Peyer's patch (tissue), 4 donors: ENCODE results near the gene CARMIL3.
"Not testable (repeated sequence)": the region's sequence is repeated elsewhere in the genome, so short reads cannot be mapped to it uniquely, and the experiment has no call there.

Experiments used
- POLR2A ChIP-seq, 2 donors: fragments of 450-650 bp; IDR thresholded peaks; one replicate each; pipeline ENCODE4 v1.5.1; 2017; ENCODE audit warnings: antibody characterized with exemption in 2 of 2, mild to moderate bottlenecking in 2 of 2, moderate library complexity in 2 of 2
- TF ChIP-seq, protein P1 (sequence below), 6 experiments: fragments of 450-650 bp in 4 of 6; fragments of 200-600 bp in 2 of 6; sonication (generic) in 1 of 6; IDR thresholded peaks; one replicate each; pipeline ENCODE4 v1.5.1; 2017 to 2019; ENCODE audit warnings: antibody characterized with exemption in 6 of 6, mild to moderate bottlenecking in 3 of 6, moderate library complexity in 1 of 6

DNA sequence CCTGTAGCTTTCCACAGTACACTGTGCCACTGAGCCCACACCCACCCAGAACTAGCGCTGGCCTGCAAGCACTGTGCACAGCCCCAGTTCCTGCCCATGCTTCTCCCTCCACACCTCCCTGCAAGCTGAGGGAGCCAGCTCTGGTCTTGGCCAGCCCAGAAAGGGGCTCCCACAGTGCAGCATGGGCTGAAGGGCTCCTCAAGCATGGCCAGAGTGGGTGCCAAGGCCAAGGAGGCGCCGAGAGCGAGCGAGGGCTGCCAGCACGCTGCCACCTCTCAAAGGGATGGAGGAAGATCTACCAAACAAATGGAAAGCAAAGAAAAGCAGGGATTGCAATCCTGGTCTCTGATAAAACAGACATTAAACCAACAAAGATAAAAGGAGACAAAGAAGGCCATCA is 36.1 kb upstream of the CARMIL3 start:
- TF ChIP-seq, protein P1, sequence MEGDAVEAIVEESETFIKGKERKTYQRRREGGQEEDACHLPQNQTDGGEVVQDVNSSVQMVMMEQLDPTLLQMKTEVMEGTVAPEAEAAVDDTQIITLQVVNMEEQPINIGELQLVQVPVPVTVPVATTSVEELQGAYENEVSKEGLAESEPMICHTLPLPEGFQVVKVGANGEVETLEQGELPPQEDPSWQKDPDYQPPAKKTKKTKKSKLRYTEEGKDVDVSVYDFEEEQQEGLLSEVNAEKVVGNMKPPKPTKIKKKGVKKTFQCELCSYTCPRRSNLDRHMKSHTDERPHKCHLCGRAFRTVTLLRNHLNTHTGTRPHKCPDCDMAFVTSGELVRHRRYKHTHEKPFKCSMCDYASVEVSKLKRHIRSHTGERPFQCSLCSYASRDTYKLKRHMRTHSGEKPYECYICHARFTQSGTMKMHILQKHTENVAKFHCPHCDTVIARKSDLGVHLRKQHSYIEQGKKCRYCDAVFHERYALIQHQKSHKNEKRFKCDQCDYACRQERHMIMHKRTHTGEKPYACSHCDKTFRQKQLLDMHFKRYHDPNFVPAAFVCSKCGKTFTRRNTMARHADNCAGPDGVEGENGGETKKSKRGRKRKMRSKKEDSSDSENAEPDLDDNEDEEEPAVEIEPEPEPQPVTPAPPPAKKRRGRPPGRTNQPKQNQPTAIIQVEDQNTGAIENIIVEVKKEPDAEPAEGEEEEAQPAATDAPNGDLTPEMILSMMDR (IDR thresholded peaks at IDR 0.05): not testable (repeated sequence)
- not testable (repeated sequence) for TF ChIP-seq POLR2A (IDR thresholded peaks at IDR 0.05)
